Measurements from ENCODE around the gene CADPS2.

DNA sequence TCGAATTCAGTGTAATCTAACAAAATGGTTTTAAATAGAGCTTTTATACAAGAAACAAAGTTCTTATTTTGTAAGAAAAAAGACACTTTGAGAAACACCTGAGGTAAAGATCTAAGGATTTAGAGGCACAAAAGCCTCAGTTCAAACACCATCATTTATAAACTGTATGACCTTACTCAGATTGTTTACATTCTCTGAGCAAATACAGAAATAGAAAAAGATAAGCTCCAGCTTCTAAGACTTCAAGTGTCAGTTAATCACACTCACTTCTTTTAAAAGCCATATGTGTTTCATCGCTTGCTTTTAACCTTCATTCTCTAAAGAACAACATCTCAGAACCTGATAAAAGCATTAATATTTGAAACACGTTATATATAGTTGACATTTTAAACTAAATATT is 27.9 kb downstream of the CADPS2 start:
- no peak for TF ChIP-seq PPARA (CRISPR knock-in tag; IDR thresholded peaks at IDR 0.05; ENCODE audit: borderline replicate concordance)
- no peak for TF ChIP-seq ZFP30 (CRISPR knock-in tag; IDR thresholded peaks at IDR 0.05)
- TF ChIP-seq ARNTL (CRISPR knock-in tag; IDR thresholded peaks at IDR 0.05; ENCODE audit: borderline replicate concordance, low read depth), result no peak
- no peak for TF ChIP-seq ZNF70 (CRISPR knock-in tag; IDR thresholded peaks at IDR 0.05)

Data from SK-N-SH treated with all-trans-retinoic acid at 6 μM for 48 hours (cell line).